ENCODE data around the gene PRICKLE4. TPM values are rescaled to one million over a fixed set of nuclear protein-coding genes. Genes with fewer than 3 reads are reported as not detected.

PRICKLE4 gene
- total and polyA plus RNA-seq, 2 of the 13 experiments (the other 11 are each of a cell fraction or from before 2014, with no cell fraction given): 0.92 to 1.2 TPM

DNA sequence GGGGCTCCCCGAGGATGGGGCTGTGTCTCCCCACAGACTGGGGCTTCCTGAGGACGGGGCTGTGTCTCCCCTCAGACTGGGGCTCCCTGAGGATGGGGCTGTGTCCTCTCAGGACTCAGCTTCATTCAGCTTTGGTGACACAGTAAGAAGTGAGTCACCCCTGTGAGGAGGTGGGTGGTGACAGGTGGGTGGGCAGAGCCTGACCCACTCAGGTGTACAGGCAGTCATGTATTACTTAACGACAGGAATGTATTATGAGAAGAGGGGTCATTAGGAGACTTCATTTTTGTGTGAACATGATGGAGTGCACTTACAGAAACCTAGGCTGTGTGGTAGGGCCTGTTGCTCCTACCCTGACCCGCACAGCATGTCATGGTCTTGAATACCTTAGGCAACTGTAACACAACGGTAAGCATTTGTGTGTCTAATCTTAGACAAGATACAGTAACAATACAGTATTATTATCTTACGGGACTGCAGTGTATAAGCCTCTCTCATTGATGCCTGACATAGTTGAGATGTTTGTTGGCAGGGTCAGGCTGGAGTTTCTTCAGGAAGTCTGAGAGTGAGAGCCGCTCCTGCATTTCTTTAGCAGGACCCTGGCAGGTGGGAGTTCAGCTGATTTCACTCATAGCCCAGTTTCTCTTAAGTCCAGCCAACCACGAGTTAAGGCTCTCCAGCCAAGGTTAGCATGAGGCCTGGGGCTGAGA lies 22.5 kb upstream of the PRICKLE4 start:
- intact Hi-C loops (cut with micrococcal nuclease; ENCODE audit: unreplicated experiment): no loop called here
- POLR2A ChIA-PET: interaction anchor here (1.1 to 4.5 kb wide), 6 partner anchors 10 to 30 kb away, joined by 3 to 31 read pairs (median 6); partner anchors contain the start of gene PGC
- no peaks in the 10 kb centered on the region for H4K20me1 ChIP-seq (ENCODE audit: insufficient read depth, low read length)
- TF ChIP-seq NRL (CRISPR knock-in tag; IDR thresholded peaks at IDR 0.05; ENCODE audit: borderline replicate concordance) (no peak), FOSL2 (CRISPR knock-in tag; IDR thresholded peaks at IDR 0.05) (peak; percentile 28; the same call in 1 of the 2 replicates)
- H3K27me3 ChIP-seq (ENCODE audit: control insufficient read depth in 1 of 2, insufficient read depth in 2 of 2, low read length in 2 of 2): no peaks in the 10 kb centered on the region
- no TSS peak for BruUV-seq (replicated peaks)
- in situ Hi-C loops (cut with HindIII; ENCODE audit: extremely low pct_ligation_motif_present, low pct_unique_long_range_greater_than_20kb): no loop called here
- H3K79me2 ChIP-seq (ENCODE audit: insufficient read depth, low read length): no peaks in the 10 kb centered on the region
- no peaks in the 10 kb centered on the region for H3K36me3 ChIP-seq (replicated peaks in 1 of 2; ENCODE audit: control insufficient read depth in 1 of 2, insufficient read depth in 2 of 2, low read length in 2 of 2)
- FAIRE-seq (no peak), DNase-seq (ENCODE audit: low spot score) (no peak), ATAC-seq (peak; percentile 8)
- H3K9ac ChIP-seq (ENCODE audit: insufficient read depth, low read depth, low read length): no peak overlapping the region
- H3K9me3 ChIP-seq (ENCODE audit: low read length): no peaks in the 10 kb centered on the region
- no peak overlapping the region for H3K4me2 ChIP-seq (ENCODE audit: low read depth, low read length)
- no peak overlapping the region for H2AFZ ChIP-seq (ENCODE audit: low read length)
- no peak overlapping the region for H3K4me3 ChIP-seq (replicated peaks in 1 of 3; ENCODE audit: insufficient read depth in 1 of 3, low read depth in 2 of 3, low read length in 3 of 3)
- H3K4me1 ChIP-seq (ENCODE audit: insufficient read depth, low read length): peaks cover 64% of the 10 kb centered on the region
- 42% methylated on average over 6 of the region's 8 CpGs for WGBS (ENCODE audit: low lambda C conversion rate)
- no peak overlapping the region for H3K27ac ChIP-seq (ENCODE audit: extremely low read length, insufficient read depth, low read length)
- CTCF ChIA-PET (ENCODE audit: low intra/inter-chr PET ratio, low total read pairs): no interaction called here

DNA sequence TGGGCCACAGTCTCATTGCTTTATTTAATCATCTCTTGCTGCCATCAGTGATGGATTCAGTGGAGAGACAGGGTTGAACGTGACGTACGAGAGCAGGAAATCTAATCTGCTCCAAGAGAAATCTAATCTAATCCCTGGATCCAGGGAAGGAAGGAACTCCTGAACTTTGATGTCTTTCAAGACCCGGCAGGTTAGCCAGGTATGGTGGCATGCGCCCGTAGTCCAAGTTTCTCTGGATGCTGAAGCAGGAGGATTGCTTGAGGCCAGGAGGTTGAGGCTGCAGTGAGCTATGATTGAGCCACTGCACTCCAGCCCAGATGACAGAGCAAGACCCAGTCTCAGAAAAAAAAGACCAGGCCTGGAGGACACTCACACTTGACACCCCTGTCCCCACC lies 21.9 kb upstream of the PRICKLE4 start:
- TF ChIP-seq ZNF501 (CRISPR knock-in tag; IDR thresholded peaks at IDR 0.05): no peak
- TF ChIP-seq MYC (CRISPR knock-in tag; IDR thresholded peaks at IDR 0.05; ENCODE audit: borderline replicate concordance): no peak
- no peak for TF ChIP-seq PHF20 (CRISPR knock-in tag; IDR thresholded peaks at IDR 0.05)
- no peak for TF ChIP-seq HNF4G (IDR thresholded peaks at IDR 0.05; ENCODE audit: borderline replicate concordance, low read depth, low read length)
- TF ChIP-seq HNF4G (CRISPR knock-in tag; IDR thresholded peaks at IDR 0.05; ENCODE audit: borderline replicate concordance, low read depth): no peak
- no peak for DNase-seq (ENCODE audit: low spot score)
- POLR2A ChIA-PET: interaction anchor here (1.1 to 4.5 kb wide), 4 partner anchors 10 to 30 kb away, joined by 3 to 31 read pairs (median 6); no protein-coding TSS in a partner anchor
- no peak overlapping the region for H2AFZ ChIP-seq (ENCODE audit: low read length)
- H3K4me1 ChIP-seq (ENCODE audit: insufficient read depth, low read length): peaks cover 66% of the 10 kb centered on the region
- intact Hi-C loops (cut with micrococcal nuclease; ENCODE audit: unreplicated experiment): no loop called here
- H3K27me3 ChIP-seq (ENCODE audit: control insufficient read depth in 1 of 2, insufficient read depth in 2 of 2, low read length in 2 of 2): no peaks in the 10 kb centered on the region
- no peaks in the 10 kb centered on the region for H4K20me1 ChIP-seq (ENCODE audit: insufficient read depth, low read length)
- H3K4me3 ChIP-seq (replicated peaks in 1 of 3; ENCODE audit: insufficient read depth in 1 of 3, low read depth in 2 of 3, low read length in 3 of 3): no peak overlapping the region
- no peak overlapping the region for H3K4me2 ChIP-seq (ENCODE audit: low read depth, low read length)
- FAIRE-seq: no peak
- no peaks in the 10 kb centered on the region for H3K36me3 ChIP-seq (replicated peaks in 1 of 2; ENCODE audit: control insufficient read depth in 1 of 2, insufficient read depth in 2 of 2, low read length in 2 of 2)
- H3K79me2 ChIP-seq (ENCODE audit: insufficient read depth, low read length): no peaks in the 10 kb centered on the region
- no peaks in the 10 kb centered on the region for H3K9me3 ChIP-seq (ENCODE audit: low read length)
- CTCF ChIA-PET (ENCODE audit: low intra/inter-chr PET ratio, low total read pairs): no interaction called here
- no peak for ATAC-seq
- BruUV-seq (replicated peaks): no TSS peak
- in situ Hi-C loops (cut with HindIII; ENCODE audit: extremely low pct_ligation_motif_present, low pct_unique_long_range_greater_than_20kb): no loop called here
- WGBS (ENCODE audit: low lambda C conversion rate): 87% methylated on average over 6 of the region's 6 CpGs
- no peak overlapping the region for H3K27ac ChIP-seq (ENCODE audit: extremely low read length, insufficient read depth, low read length)
- no peak overlapping the region for H3K9ac ChIP-seq (ENCODE audit: insufficient read depth, low read depth, low read length)

All from HepG2 (cell line).